ENCODE results near the gene DPP6. TPM values are rescaled to one million over a fixed set of nuclear protein-coding genes. Genes with fewer than 3 reads are reported as not detected.

DPP6 gene
- total and polyA plus RNA-seq, 5 donors: 0.07 to 0.35 (median 0.11) TPM; not detected in 2

- intact Hi-C loops (cut with DNase I): no loop called here
- ATAC-seq: no peak
- WGBS: 38% methylated on average over 5 of the region's 5 CpGs
Measured at GRCh38 chr7:154475864-154476263, 423.7 kb downstream of the DPP6 start.

GRCh38 chr7:154480817-154481216, 428.6 kb downstream of the DPP6 start:
- intact Hi-C loops (cut with DNase I): no loop called here
- Histone ChIP-seq H3K9me3 (ENCODE audit: control insufficient read depth, low read length) (no peaks in the 10 kb centered on the region), H3K4me1 (ENCODE audit: control insufficient read depth, insufficient read depth, low read length) (no peaks in the 10 kb centered on the region), H3K27me3 (ENCODE audit: control insufficient read depth, insufficient read depth) (no peaks in the 10 kb centered on the region), H3K27ac (ENCODE audit: low read length) (no peak overlapping the region), H3K4me3 (ENCODE audit: low read length) (no peak overlapping the region)
- 66% methylated on average over 6 of the region's 6 CpGs for WGBS
- DNase-seq: no peak
- ATAC-seq: no peak

More at GRCh38 chr7:154475864-154476263, 423.7 kb downstream of the DPP6 start:
- Histone ChIP-seq H3K27me3 (ENCODE audit: control insufficient read depth, insufficient read depth) (no peaks in the 10 kb centered on the region), H3K27ac (ENCODE audit: low read length) (no peak overlapping the region), H3K4me3 (ENCODE audit: low read length) (no peak overlapping the region), H3K9me3 (ENCODE audit: control insufficient read depth, low read length) (no peaks in the 10 kb centered on the region), H3K4me1 (ENCODE audit: control insufficient read depth, insufficient read depth, low read length) (no peaks in the 10 kb centered on the region)
- no peak for DNase-seq

- H3K27me3 ChIP-seq (ENCODE audit: control insufficient read depth, insufficient read depth): no peaks in the 10 kb centered on the region
- WGBS: 84% methylated on average over 11 of the region's 11 CpGs
- no peak for DNase-seq
- intact Hi-C loops (cut with DNase I): no loop called here
- ATAC-seq: no peak
- no peak overlapping the region for H3K4me3 ChIP-seq (ENCODE audit: low read length)
- no peaks in the 10 kb centered on the region for H3K9me3 ChIP-seq (ENCODE audit: control insufficient read depth, low read length)
- H3K27ac ChIP-seq (ENCODE audit: low read length): no peak overlapping the region
- no peaks in the 10 kb centered on the region for H3K4me1 ChIP-seq (ENCODE audit: control insufficient read depth, insufficient read depth, low read length)
Measured at GRCh38 chr7:154482863-154483262, 430.7 kb downstream of the DPP6 start.

- DNase-seq (no peak), ATAC-seq (no peak)
- Histone ChIP-seq H3K27me3 (ENCODE audit: control insufficient read depth, insufficient read depth) (no peaks in the 10 kb centered on the region), H3K9me3 (ENCODE audit: control insufficient read depth, low read length) (no peaks in the 10 kb centered on the region), H3K27ac (ENCODE audit: low read length) (no peak overlapping the region), H3K4me3 (ENCODE audit: low read length) (no peak overlapping the region), H3K4me1 (ENCODE audit: control insufficient read depth, insufficient read depth, low read length) (no peaks in the 10 kb centered on the region)
- intact Hi-C loops (cut with DNase I): no loop called here
- 41% methylated on average over 7 of the region's 7 CpGs for WGBS
Measured at GRCh38 chr7:154484406-154484805, 432.2 kb downstream of the DPP6 start.

GRCh38 chr7:154484943-154485342, 432.7 kb downstream of the DPP6 start:
- Histone ChIP-seq H3K4me3 (ENCODE audit: low read length) (no peak overlapping the region), H3K9me3 (ENCODE audit: control insufficient read depth, low read length) (no peaks in the 10 kb centered on the region), H3K27me3 (ENCODE audit: control insufficient read depth, insufficient read depth) (no peaks in the 10 kb centered on the region), H3K27ac (ENCODE audit: low read length) (no peak overlapping the region), H3K4me1 (ENCODE audit: control insufficient read depth, insufficient read depth, low read length) (no peaks in the 10 kb centered on the region)
- ATAC-seq (no peak), DNase-seq (no peak)
- WGBS: 51% methylated on average over 4 of the region's 4 CpGs
- intact Hi-C loops (cut with DNase I): no loop called here

GRCh38 chr7:154489897-154490296, 437.7 kb downstream of the DPP6 start:
- ATAC-seq: no peak
- Histone ChIP-seq H3K9me3 (ENCODE audit: control insufficient read depth, low read length) (no peaks in the 10 kb centered on the region), H3K27me3 (ENCODE audit: control insufficient read depth, insufficient read depth) (no peaks in the 10 kb centered on the region), H3K27ac (ENCODE audit: low read length) (no peak overlapping the region), H3K4me1 (ENCODE audit: control insufficient read depth, insufficient read depth, low read length) (no peaks in the 10 kb centered on the region), H3K4me3 (ENCODE audit: low read length) (no peak overlapping the region)
- WGBS: 81% methylated on average over 4 of the region's 4 CpGs
- no peak for DNase-seq
- intact Hi-C loops (cut with DNase I): no loop called here

- 87% methylated on average over 5 of the region's 5 CpGs for WGBS
- DNase-seq (no peak), ATAC-seq (no peak)
- H3K4me1 ChIP-seq (ENCODE audit: control insufficient read depth, insufficient read depth, low read length): no peaks in the 10 kb centered on the region
- no peaks in the 10 kb centered on the region for H3K9me3 ChIP-seq (ENCODE audit: control insufficient read depth, low read length)
- H3K27ac ChIP-seq (ENCODE audit: low read length): no peak overlapping the region
- intact Hi-C loops (cut with DNase I): no loop called here
- H3K27me3 ChIP-seq (ENCODE audit: control insufficient read depth, insufficient read depth): no peaks in the 10 kb centered on the region
- H3K4me3 ChIP-seq (ENCODE audit: low read length): no peak overlapping the region
Measured at GRCh38 chr7:154493594-154493993, 441.4 kb downstream of the DPP6 start.

- Histone ChIP-seq H3K27me3 (ENCODE audit: control insufficient read depth, insufficient read depth) (no peaks in the 10 kb centered on the region), H3K9me3 (ENCODE audit: control insufficient read depth, low read length) (no peaks in the 10 kb centered on the region), H3K27ac (ENCODE audit: low read length) (no peak overlapping the region), H3K4me1 (ENCODE audit: control insufficient read depth, insufficient read depth, low read length) (no peaks in the 10 kb centered on the region), H3K4me3 (ENCODE audit: low read length) (no peak overlapping the region)
- intact Hi-C loops (cut with DNase I): no loop called here
- WGBS: 48% methylated on average over 4 of the region's 4 CpGs
- ATAC-seq (no peak), DNase-seq (no peak)
Measured at GRCh38 chr7:154497751-154498150, 445.6 kb downstream of the DPP6 start.

- WGBS: 52% methylated on average over 5 of the region's 5 CpGs
- ATAC-seq (no peak), DNase-seq (no peak)
- intact Hi-C loops (cut with DNase I): no loop called here
- Histone ChIP-seq H3K4me3 (ENCODE audit: low read length) (no peak overlapping the region), H3K9me3 (ENCODE audit: control insufficient read depth, low read length) (no peaks in the 10 kb centered on the region), H3K27ac (ENCODE audit: low read length) (no peak overlapping the region), H3K27me3 (ENCODE audit: control insufficient read depth, insufficient read depth) (no peaks in the 10 kb centered on the region), H3K4me1 (ENCODE audit: control insufficient read depth, insufficient read depth, low read length) (no peaks in the 10 kb centered on the region)
Measured at GRCh38 chr7:154503962-154504550, 451.9 kb downstream of the DPP6 start.

- intact Hi-C loops (cut with DNase I): no loop called here
Measured at GRCh38 chr7:154504918-154505317, 452.7 kb downstream of the DPP6 start.

GRCh38 chr7:154505362-154505761, 453.2 kb downstream of the DPP6 start:
- intact Hi-C loops (cut with DNase I): no loop called here
- ATAC-seq (no peak), DNase-seq (no peak)
- Histone ChIP-seq H3K4me1 (ENCODE audit: control insufficient read depth, insufficient read depth, low read length) (no peaks in the 10 kb centered on the region), H3K27me3 (ENCODE audit: control insufficient read depth, insufficient read depth) (no peaks in the 10 kb centered on the region), H3K4me3 (ENCODE audit: low read length) (no peak overlapping the region), H3K9me3 (ENCODE audit: control insufficient read depth, low read length) (no peaks in the 10 kb centered on the region), H3K27ac (ENCODE audit: low read length) (no peak overlapping the region)
- 68% methylated on average over 4 of the region's 4 CpGs for WGBS

More at GRCh38 chr7:154504918-154505317, 452.7 kb downstream of the DPP6 start:
- Histone ChIP-seq H3K27ac (ENCODE audit: low read length) (no peak overlapping the region), H3K4me3 (ENCODE audit: low read length) (no peak overlapping the region), H3K27me3 (ENCODE audit: control insufficient read depth, insufficient read depth) (no peaks in the 10 kb centered on the region), H3K4me1 (ENCODE audit: control insufficient read depth, insufficient read depth, low read length) (no peaks in the 10 kb centered on the region), H3K9me3 (ENCODE audit: control insufficient read depth, low read length) (no peaks in the 10 kb centered on the region)
- ATAC-seq (no peak), DNase-seq (no peak)

- Histone ChIP-seq H3K9me3 (ENCODE audit: control insufficient read depth, low read length) (no peaks in the 10 kb centered on the region), H3K27ac (ENCODE audit: low read length) (no peak overlapping the region), H3K4me1 (ENCODE audit: control insufficient read depth, insufficient read depth, low read length) (no peaks in the 10 kb centered on the region), H3K27me3 (ENCODE audit: control insufficient read depth, insufficient read depth) (no peaks in the 10 kb centered on the region), H3K4me3 (ENCODE audit: low read length) (no peak overlapping the region)
- intact Hi-C loops (cut with DNase I): no loop called here
- ATAC-seq: no peak
- 82% methylated on average over 3 of the region's 3 CpGs for WGBS
- DNase-seq: no peak
Measured at GRCh38 chr7:154509192-154509591, 457.0 kb downstream of the DPP6 start.
